Activated CD8-positive, alpha-beta memory T cell treated with anti-CD3 and anti-CD28 coated beads, Interleukin-2, amount 50 U/mL, for 24 hours (primary cell): ENCODE measurements around the gene MCTP2.
"Not testable (repeated sequence)": the region's sequence is repeated elsewhere in the genome, so short reads cannot be mapped to it uniquely, and the experiment has no call there.

Experiments used
- DNase-seq: peaks from one replicate; pipeline ENCODE4 v3.0.0-alpha.2; 2020; ENCODE audit errors: extremely low read depth

The MCTP2 gene

GRCh38 chr15:94455297-94455696 is 223.9 kb downstream of the MCTP2 start:
- DNase-seq, result no peak

GRCh38 chr15:94456226-94456625 is 224.9 kb downstream of the MCTP2 start:
- no peak for DNase-seq

GRCh38 chr15:94457661-94458060 is 226.3 kb downstream of the MCTP2 start:
- no peak for DNase-seq

- no peak for DNase-seq
Measured at GRCh38 chr15:94460624-94461023, 229.3 kb downstream of the MCTP2 start.

GRCh38 chr15:94467034-94467433 is 235.7 kb downstream of the MCTP2 start:
- no peak for DNase-seq

GRCh38 chr15:94470492-94470891 is 239.1 kb downstream of the MCTP2 start:
- no peak for DNase-seq

GRCh38 chr15:94476686-94477085 is 245.3 kb downstream of the MCTP2 start:
- no peak for DNase-seq

- no peak for DNase-seq
Measured at GRCh38 chr15:94477913-94478553, 246.7 kb downstream of the MCTP2 start.

- DNase-seq, result no peak
Measured at GRCh38 chr15:94478763-94479162, 247.4 kb downstream of the MCTP2 start.

- no peak for DNase-seq
Measured at GRCh38 chr15:94480289-94480834, 249.0 kb downstream of the MCTP2 start.

GRCh38 chr15:94485148-94485719 is 253.9 kb downstream of the MCTP2 start:
- DNase-seq, result no peak

- no peak for DNase-seq
Measured at GRCh38 chr15:94487635-94488034, 256.3 kb downstream of the MCTP2 start.

- no peak for DNase-seq
Measured at GRCh38 chr15:94493176-94493575, 261.8 kb downstream of the MCTP2 start.

GRCh38 chr15:94493586-94493985 is 262.2 kb downstream of the MCTP2 start:
- DNase-seq, result not testable (repeated sequence)

GRCh38 chr15:94494732-94495131 is 263.4 kb downstream of the MCTP2 start:
- no peak for DNase-seq

GRCh38 chr15:94503293-94503692 is 271.9 kb downstream of the MCTP2 start:
- DNase-seq, result no peak

- no peak for DNase-seq
Measured at GRCh38 chr15:94509259-94509658, 277.9 kb downstream of the MCTP2 start.

GRCh38 chr15:94522125-94522524 is 290.8 kb downstream of the MCTP2 start:
- no peak for DNase-seq

- no peak for DNase-seq
Measured at GRCh38 chr15:94523873-94524272, 292.5 kb downstream of the MCTP2 start.

GRCh38 chr15:94524565-94524964 is 293.2 kb downstream of the MCTP2 start:
- no peak for DNase-seq

GRCh38 chr15:94526071-94526689 is 294.8 kb downstream of the MCTP2 start:
- DNase-seq, result no peak

- no peak for DNase-seq
Measured at GRCh38 chr15:94532226-94532625, 300.9 kb downstream of the MCTP2 start.
